Measurements from ENCODE around the gene JADE3.

DNA sequence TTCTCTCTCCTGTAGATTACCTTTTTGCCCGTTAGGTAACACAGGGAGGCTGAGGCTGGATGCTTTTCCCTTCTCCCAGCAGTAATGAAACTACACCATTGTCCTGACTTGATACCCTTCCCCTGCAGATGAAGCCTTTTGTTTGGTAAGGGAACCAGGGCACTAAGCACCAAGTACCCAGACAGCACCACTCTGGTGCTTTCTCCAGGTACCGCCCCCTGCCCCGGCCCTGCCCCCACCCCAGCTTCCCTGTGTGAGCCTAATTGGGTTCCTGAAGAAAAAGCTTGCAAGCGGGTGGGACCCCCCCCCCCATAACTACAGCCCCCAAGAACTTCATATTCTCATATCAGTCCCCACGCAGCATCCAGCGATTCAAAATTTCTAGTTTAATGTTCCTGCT is 79.8 kb downstream of the JADE3 start:
- TF ChIP-seq, protein P1, sequence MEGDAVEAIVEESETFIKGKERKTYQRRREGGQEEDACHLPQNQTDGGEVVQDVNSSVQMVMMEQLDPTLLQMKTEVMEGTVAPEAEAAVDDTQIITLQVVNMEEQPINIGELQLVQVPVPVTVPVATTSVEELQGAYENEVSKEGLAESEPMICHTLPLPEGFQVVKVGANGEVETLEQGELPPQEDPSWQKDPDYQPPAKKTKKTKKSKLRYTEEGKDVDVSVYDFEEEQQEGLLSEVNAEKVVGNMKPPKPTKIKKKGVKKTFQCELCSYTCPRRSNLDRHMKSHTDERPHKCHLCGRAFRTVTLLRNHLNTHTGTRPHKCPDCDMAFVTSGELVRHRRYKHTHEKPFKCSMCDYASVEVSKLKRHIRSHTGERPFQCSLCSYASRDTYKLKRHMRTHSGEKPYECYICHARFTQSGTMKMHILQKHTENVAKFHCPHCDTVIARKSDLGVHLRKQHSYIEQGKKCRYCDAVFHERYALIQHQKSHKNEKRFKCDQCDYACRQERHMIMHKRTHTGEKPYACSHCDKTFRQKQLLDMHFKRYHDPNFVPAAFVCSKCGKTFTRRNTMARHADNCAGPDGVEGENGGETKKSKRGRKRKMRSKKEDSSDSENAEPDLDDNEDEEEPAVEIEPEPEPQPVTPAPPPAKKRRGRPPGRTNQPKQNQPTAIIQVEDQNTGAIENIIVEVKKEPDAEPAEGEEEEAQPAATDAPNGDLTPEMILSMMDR (IDR thresholded peaks at IDR 0.05 in 4 of 5, conservative IDR thresholded peaks at IDR 0.05 in 1 of 5), result no peak
- TF ChIP-seq POLR2A (IDR thresholded peaks at IDR 0.05), result no peak
